Uterus (tissue), 2 donors: ENCODE measurements around the gene MSN.

Source experiments
- CTCF ChIP-seq, 4 experiments: fragments of 200-600 bp in 2 of 4; fragments of 450-650 bp in 2 of 4; sonication (generic) in 2 of 4; IDR thresholded peaks; one replicate each; pipeline ENCODE4 v1.5.1; 2016 to 2019; ENCODE audit warnings: antibody characterized with exemption in 4 of 4, mild to moderate bottlenecking in 2 of 4, moderate library complexity in 1 of 4
- POLR2A ChIP-seq, 2 donors: fragments of 450-650 bp; IDR thresholded peaks; one replicate each; pipeline ENCODE4 v1.6.1; 2016; ENCODE audit warnings: antibody characterized with exemption in 2 of 2, mild to moderate bottlenecking in 1 of 2, moderate library complexity in 1 of 2

- TF ChIP-seq CTCF (IDR thresholded peaks at IDR 0.05) (no peak), POLR2A (IDR thresholded peaks at IDR 0.05) (no peak)
Measured at GRCh38 chrX:65667157-65667502, 324 bp upstream of the MSN start.
